Epithelial cell of esophagus (primary cell): ENCODE measurements around the gene MYH9.
"Not testable (repeated sequence)": the region's sequence is repeated elsewhere in the genome, so short reads cannot be mapped to it uniquely, and the experiment has no call there.

Source experiments
- DNase-seq: peaks from one replicate; pipeline ENCODE4 v3.0.0; 2010; ENCODE audit warnings: low read depth
- H3K4me3 ChIP-seq: 2 replicates; pipeline ENCODE4 v1.5.1; 2011; ENCODE audit warnings: mild to moderate bottlenecking, low read length, control low read depth
- CTCF ChIP-seq: IDR thresholded peaks from 2 replicates; pipeline ENCODE4 v1.5.1; 2011; ENCODE audit warnings: low read depth, mild to moderate bottlenecking, low read length, control low read depth, inconsistent platforms; ENCODE audit not compliant: insufficient read depth; ENCODE audit errors: missing control alignments

The MYH9 gene

GRCh38 chr22:36257308-36257707 lies 130.5 kb downstream of the MYH9 start:
- H3K4me3 ChIP-seq: no peak overlapping the region
- DNase-seq: no peak
- TF ChIP-seq CTCF: no peak

- no peak for TF ChIP-seq CTCF
- no peak for DNase-seq
- H3K4me3 ChIP-seq: no peak overlapping the region
These were observed 131.3 kb downstream of the MYH9 start for GRCh38 chr22:36256478-36256877.

GRCh38 chr22:36255572-36255971 lies 132.2 kb downstream of the MYH9 start:
- not testable (repeated sequence) for DNase-seq, H3K4me3 ChIP-seq

GRCh38 chr22:36253523-36254490 lies 134.0 kb downstream of the MYH9 start:
- no peak overlapping the region for H3K4me3 ChIP-seq
- DNase-seq: no peak
- TF ChIP-seq CTCF: no peak

- no peak for DNase-seq
- no peak for TF ChIP-seq CTCF
- peak within 1 kb of the TSS; percentile 10 for H3K4me3 ChIP-seq
These were observed 134.8 kb downstream of the MYH9 start, which contains the start of gene APOL1 for GRCh38 chr22:36252754-36253522. TSS of gene APOL1 (plus strand) at chr22:36253133. CDS start at chr22:36254956, 1,823 bp downstream.

- not testable (repeated sequence) for H3K4me3 ChIP-seq, DNase-seq
These were observed 135.7 kb downstream of the MYH9 start for GRCh38 chr22:36251979-36252608.

GRCh38 chr22:36250292-36250960 lies 137.3 kb downstream of the MYH9 start:
- DNase-seq: peak; percentile 40
- H3K4me3 ChIP-seq: not testable (repeated sequence)

- no peak for DNase-seq
- TF ChIP-seq CTCF: no peak
- H3K4me3 ChIP-seq: no peak overlapping the region
These were observed 138.6 kb downstream of the MYH9 start for GRCh38 chr22:36249160-36249559.
